ENCODE data around the gene LAMC3. TPM values are rescaled to one million over a fixed set of nuclear protein-coding genes. Genes with fewer than 3 reads are reported as not detected.

The LAMC3 gene
- polyA plus RNA-seq, 1 of the 3 experiments (the other 2 are of a cell fraction) = 0.07 TPM

- Histone ChIP-seq H3K79me2 (ENCODE audit: insufficient read depth) (no peaks in the 10 kb centered on the region), H3K4me2 (no peak overlapping the region), H4K20me1 (ENCODE audit: insufficient read depth) (no peaks in the 10 kb centered on the region), H3K36me3 (replicated peaks in 1 of 2; ENCODE audit: control insufficient read depth in 1 of 2, insufficient read depth in 2 of 2, low read length in 1 of 2) (no peaks in the 10 kb centered on the region), H3K9me2 (no peaks in the 10 kb centered on the region), H3K9me3 (no peaks in the 10 kb centered on the region), H3F3A (replicated peaks; ENCODE audit: insufficient read depth) (no peaks in the 10 kb centered on the region), H2AFZ (ENCODE audit: low read depth) (no peak overlapping the region), H3K27ac (ENCODE audit: low read depth in 2 of 2, low read length in 1 of 2) (no peak overlapping the region), H3K4me3 (ENCODE audit: low read depth in 2 of 2, low read length in 1 of 2) (no peak overlapping the region), H3K9ac (no peak overlapping the region), H3K27me3 (ENCODE audit: insufficient read depth) (peaks cover 17% of the 10 kb centered on the region), H3K4me1 (ENCODE audit: control insufficient read depth in 1 of 2, insufficient read depth in 2 of 2, low read depth in 1 of 2, low read length in 1 of 2) (no peaks in the 10 kb centered on the region; a peak in 1 of 4 replicates)
- DNase-seq = no peak
- WGBS (ENCODE audit: low lambda C conversion rate) = 72% methylated on average over 11 of the region's 18 CpGs
- POLR2A ChIA-PET = no interaction called here
- TF ChIP-seq CTCF (IDR thresholded peaks at IDR 0.05) (no peak), ZBTB33 (IDR thresholded peaks at IDR 0.05; ENCODE audit: borderline replicate concordance, low read depth) (no peak), EZH2phosphoT487 (IDR thresholded peaks at IDR 0.05; ENCODE audit: borderline replicate concordance, low read depth) (no peak), RFX5 (IDR thresholded peaks at IDR 0.05; ENCODE audit: low read length) (no peak), SIN3A (IDR thresholded peaks at IDR 0.05; ENCODE audit: borderline replicate concordance, low read depth, low read length) (no peak), JUND (IDR thresholded peaks at IDR 0.05) (no peak), EP300 (IDR thresholded peaks at IDR 0.05; ENCODE audit: borderline replicate concordance in 1 of 2, low read depth in 1 of 2, low read length in 1 of 2) (no peak), IRF3 (IDR thresholded peaks at IDR 0.05; ENCODE audit: low read depth, low read length) (no peak), CHD2 (IDR thresholded peaks at IDR 0.05; ENCODE audit: low read length, partially characterized antibody) (no peak), FOXJ3 (CRISPR knock-in tag; IDR thresholded peaks at IDR 0.05) (no peak), USF1 (IDR thresholded peaks at IDR 0.05; ENCODE audit: borderline replicate concordance, low read depth) (no peak), PBX3 (IDR thresholded peaks at IDR 0.05) (no peak), NRF1 (IDR thresholded peaks at IDR 0.05; ENCODE audit: low read depth, low read length) (no peak), FOXM1 (IDR thresholded peaks at IDR 0.05; ENCODE audit: low read depth) (no peak), GABPA (IDR thresholded peaks at IDR 0.05; ENCODE audit: low read depth) (no peak), USF2 (IDR thresholded peaks at IDR 0.05; ENCODE audit: borderline replicate concordance, low read depth, low read length) (no peak), TEAD4 (IDR thresholded peaks at IDR 0.05; ENCODE audit: borderline replicate concordance, insufficient read depth) (no peak)
- CTCF ChIA-PET = interaction anchor here (5.0 kb wide), 1 partner anchor 32 kb away, joined by 31 read pairs; no protein-coding TSS in a partner anchor
These were observed 5.0 kb downstream of the LAMC3 start for GRCh38 chr9:131013771-131014676.

Measured in SK-N-SH (cell line).